ENCODE measurements around the gene SDCBP2.

Gene SDCBP2

DNA sequence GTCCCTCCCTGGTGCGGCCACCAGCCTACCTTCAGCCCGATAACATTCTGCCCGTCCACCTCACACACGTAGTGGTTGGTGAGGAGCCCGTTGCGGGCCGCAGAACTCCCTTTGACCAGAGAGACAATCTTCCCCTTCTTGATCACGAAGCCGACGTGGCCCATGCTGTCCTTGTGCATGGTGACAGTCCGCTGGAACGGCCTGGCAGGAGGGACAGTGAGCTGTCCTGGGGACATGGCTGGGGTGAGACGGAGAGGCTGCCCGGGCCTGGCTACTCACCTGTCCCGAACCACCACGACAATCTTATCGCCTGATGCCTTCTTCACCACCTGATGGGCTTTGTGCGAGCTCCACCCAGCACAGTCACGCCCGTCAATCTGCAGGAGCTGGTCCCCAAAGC lies 16.6 kb downstream of the SDCBP2 start:
- H3K4me3 ChIP-seq (ENCODE audit: low read depth, low read length), result no peak overlapping the region
- no peak for TF ChIP-seq CTCF (IDR thresholded peaks at IDR 0.05; ENCODE audit: low read depth, low read length, missing control alignments)
- no peak for DNase-seq (ENCODE audit: low read depth)

- no peak for DNase-seq (ENCODE audit: low read depth)
- no peak overlapping the region for H3K4me3 ChIP-seq (ENCODE audit: low read depth, low read length)
- no peak for TF ChIP-seq CTCF (IDR thresholded peaks at IDR 0.05; ENCODE audit: low read depth, low read length, missing control alignments)
Measured at GRCh38 chr20:1310506-1311190, 18.3 kb downstream of the SDCBP2 start.

- no peak for DNase-seq (ENCODE audit: low read depth)
- no peak overlapping the region for H3K4me3 ChIP-seq (ENCODE audit: low read depth, low read length)
- TF ChIP-seq CTCF (IDR thresholded peaks at IDR 0.05; ENCODE audit: low read depth, low read length, missing control alignments), result no peak
Measured at GRCh38 chr20:1310071-1310470, 18.9 kb downstream of the SDCBP2 start.

- no peak overlapping the region for H3K4me3 ChIP-seq (ENCODE audit: low read depth, low read length)
- no peak for DNase-seq (ENCODE audit: low read depth)
- TF ChIP-seq CTCF (IDR thresholded peaks at IDR 0.05; ENCODE audit: low read depth, low read length, missing control alignments), result no peak
Measured at GRCh38 chr20:1309439-1309847, 19.5 kb downstream of the SDCBP2 start.

DNA sequence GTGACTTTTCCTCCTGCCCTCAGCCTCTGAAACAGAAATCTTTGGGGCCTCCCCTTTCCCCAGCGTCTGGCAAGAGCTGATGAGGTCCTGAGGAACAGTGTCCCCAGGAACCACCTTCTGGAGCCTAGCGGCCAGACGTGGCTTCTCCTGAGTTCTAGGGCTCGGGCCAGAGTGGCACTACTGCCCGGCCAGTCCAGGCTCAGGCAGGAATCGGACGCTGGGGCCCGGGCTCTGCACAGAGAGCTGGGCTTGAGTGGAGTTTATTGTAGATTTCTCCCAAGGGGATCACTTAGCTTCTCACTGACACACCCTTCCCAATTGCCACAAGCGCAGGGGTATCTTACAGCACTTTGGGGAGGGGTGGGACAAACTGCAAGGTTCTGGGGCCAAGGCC lies 20.2 kb downstream of the SDCBP2 start:
- no peak overlapping the region for H3K4me3 ChIP-seq (ENCODE audit: low read depth, low read length)
- TF ChIP-seq CTCF (IDR thresholded peaks at IDR 0.05; ENCODE audit: low read depth, low read length, missing control alignments), result no peak
- DNase-seq (ENCODE audit: low read depth), result no peak

GRCh38 chr20:1308067-1308701 lies 20.8 kb downstream of the SDCBP2 start:
- DNase-seq (ENCODE audit: low read depth), result no peak
- H3K4me3 ChIP-seq (ENCODE audit: low read depth, low read length), result no peak overlapping the region
- no peak for TF ChIP-seq CTCF (IDR thresholded peaks at IDR 0.05; ENCODE audit: low read depth, low read length, missing control alignments)

- no peak overlapping the region for H3K4me3 ChIP-seq (ENCODE audit: low read depth, low read length)
- TF ChIP-seq CTCF (IDR thresholded peaks at IDR 0.05; ENCODE audit: low read depth, low read length, missing control alignments), result no peak
Measured at GRCh38 chr20:1307571-1307971, 21.4 kb downstream of the SDCBP2 start.

More at GRCh38 chr20:1307571-1307971, 21.4 kb downstream of the SDCBP2 start:
- DNase-seq (ENCODE audit: low read depth), result no peak
